Activated CD8-positive, alpha-beta memory T cell treated with anti-CD3 and anti-CD28 coated beads, Interleukin-2, amount 50 U/mL, for 1 hour (primary cell): ENCODE data around the gene SYP.

Experiments
- DNase-seq: peaks from one replicate; pipeline ENCODE4 v3.0.0-alpha.2; 2020; ENCODE audit errors: extremely low read depth

Gene SYP

GRCh38 chrX:49220100-49220499 lies 20.1 kb upstream of the SYP start:
- DNase-seq = no peak

GRCh38 chrX:49214996-49215526 lies 15.1 kb upstream of the SYP start:
- DNase-seq = no peak

- DNase-seq = no peak
These were observed 14.4 kb upstream of the SYP start for GRCh38 chrX:49214416-49214815.

- no peak for DNase-seq
These were observed 12.9 kb upstream of the SYP start for GRCh38 chrX:49212861-49213260.

DNA sequence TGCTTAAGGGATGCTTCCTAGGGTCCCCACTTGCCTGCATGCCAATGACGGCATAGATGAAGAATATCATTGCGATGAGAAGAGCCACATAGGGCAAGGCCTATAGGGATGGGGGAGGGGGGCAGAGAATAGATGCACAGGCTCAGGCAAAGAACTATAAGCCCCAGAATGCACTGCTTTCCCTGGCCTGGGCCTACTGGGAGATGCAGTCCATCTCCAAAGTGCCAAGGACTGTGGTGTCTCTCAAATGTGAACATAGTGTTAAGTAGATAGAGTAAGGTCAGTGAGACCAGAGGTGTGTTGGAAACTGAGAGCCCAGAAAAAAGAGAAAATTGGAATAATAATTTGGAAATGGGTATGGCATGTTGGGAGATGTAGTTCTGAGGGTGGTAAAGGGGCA lies 12.2 kb upstream of the SYP start:
- no peak for DNase-seq

DNA sequence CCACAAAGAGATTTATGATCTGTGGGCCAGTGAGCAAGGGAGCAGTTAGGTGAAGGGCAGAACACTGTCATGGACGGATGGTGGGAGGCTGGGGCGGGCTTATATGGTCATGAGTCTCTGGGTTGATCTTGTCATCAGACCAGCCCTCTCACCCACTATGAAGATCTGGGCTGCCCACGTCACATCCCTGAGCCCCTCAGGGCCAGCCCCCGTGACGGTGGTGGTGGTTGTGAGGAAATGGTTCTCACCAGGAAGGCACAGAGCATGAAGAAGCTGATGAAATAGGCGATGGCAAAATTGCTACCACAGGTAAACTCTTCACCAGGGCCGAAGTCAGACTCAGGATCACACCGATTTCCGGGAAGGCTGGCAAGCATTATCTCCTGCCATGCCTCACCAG lies 11.1 kb upstream of the SYP start:
- no peak for DNase-seq

- DNase-seq = no peak
These were observed 10.4 kb upstream of the SYP start for GRCh38 chrX:49210406-49210805.

GRCh38 chrX:49209434-49210251 lies 9.7 kb upstream of the SYP start:
- DNase-seq = no peak

- no peak for DNase-seq
These were observed 8.4 kb upstream of the SYP start for GRCh38 chrX:49208399-49208798.

- DNase-seq = no peak
These were observed 6.5 kb upstream of the SYP start for GRCh38 chrX:49206543-49206942.

DNA sequence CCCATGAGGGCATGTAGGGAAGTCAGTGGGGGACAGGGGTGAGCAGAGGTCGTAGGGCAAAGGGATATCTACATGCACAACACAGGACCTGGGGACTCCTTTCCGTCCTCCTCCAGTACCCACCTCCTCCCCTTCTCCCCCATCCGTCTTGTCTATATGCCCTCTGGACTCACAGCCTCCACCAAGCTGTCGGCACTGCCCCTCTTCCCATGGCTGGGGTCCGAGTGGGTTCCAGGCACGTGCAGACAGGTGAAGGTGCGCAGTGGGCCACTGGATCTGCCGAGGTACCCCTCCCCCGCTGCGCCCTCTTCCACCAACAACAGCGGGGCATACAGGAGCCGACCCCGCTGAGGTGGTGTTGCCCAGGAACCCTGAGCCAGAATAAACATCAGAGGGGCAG lies 5.5 kb upstream of the SYP start:
- DNase-seq = no peak

DNA sequence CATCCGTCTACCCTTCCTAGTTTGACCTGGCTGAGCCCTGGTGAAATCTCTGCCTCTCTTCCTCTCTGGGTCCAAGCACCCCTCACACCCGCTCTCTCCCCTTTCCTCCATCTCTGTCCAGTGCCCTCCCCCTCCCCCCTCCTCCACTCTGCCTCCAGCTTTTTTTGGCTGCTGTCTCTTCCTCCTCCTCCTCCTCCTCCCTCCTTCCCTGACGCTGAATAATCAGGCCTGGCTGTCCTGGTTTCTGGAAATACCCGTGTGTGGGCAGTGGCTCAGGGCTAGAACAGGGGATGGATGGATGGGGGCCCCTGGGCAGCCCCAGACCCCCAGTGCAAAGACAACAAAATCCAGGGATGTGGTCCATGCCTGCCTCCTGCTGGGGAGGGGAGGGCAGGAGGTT lies 4.7 kb upstream of the SYP start:
- DNase-seq = no peak

GRCh38 chrX:49204017-49204416 lies 4.0 kb upstream of the SYP start:
- DNase-seq = no peak

- no peak for DNase-seq
These were observed 3.5 kb upstream of the SYP start for GRCh38 chrX:49203536-49203935.

DNA sequence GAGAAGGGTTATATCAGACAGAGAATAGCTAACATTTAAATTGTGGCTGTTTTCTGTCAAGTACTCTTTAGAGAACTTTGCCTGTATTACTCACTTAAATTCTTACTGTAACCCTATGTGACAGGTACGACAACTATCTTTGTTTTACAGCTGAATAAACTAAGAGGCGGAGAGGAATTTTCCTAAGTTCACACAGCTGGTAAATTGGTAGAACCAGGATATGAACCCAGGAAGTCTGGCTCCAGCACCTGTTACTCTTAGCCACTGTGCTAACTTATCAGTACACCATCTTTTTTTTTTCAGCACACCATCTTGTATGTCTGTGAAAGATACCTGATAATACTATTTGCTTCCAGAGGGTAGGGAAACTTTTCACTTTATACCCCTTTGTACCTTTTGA lies 2.0 kb upstream of the SYP start:
- no peak for DNase-seq

- DNase-seq = no peak
These were observed 738 bp downstream of the SYP start for GRCh38 chrX:49199315-49199595.

GRCh38 chrX:49198540-49199314 lies 1.3 kb downstream of the SYP start:
- no peak for DNase-seq

DNA sequence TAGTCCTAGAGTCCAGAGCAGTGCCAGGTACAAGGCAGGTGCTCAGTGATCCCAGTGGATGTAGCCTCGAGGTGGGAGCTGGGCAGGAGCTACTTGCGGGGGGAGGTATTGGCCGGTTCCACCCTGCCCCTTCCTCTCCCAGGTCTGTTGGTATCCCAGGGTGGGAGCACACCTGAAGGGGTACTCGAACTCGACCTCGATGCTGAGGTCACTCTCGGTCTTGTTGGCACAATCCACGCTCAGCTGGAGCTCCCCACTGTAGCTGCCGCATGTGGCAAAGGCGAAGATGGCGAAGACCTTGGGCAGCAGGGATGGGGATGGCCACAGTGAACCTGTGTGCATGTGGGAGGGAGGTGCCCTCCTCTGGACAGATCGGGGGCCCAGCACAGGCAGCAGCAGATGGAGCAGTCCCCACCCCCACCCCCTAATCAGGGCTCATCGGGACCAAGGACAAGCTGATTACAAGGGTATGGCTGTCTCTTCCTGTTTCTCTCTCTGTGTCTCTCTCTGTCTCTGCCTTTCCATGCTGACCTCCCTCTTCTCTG lies 2.4 kb downstream of the SYP start:
- no peak for DNase-seq

DNA sequence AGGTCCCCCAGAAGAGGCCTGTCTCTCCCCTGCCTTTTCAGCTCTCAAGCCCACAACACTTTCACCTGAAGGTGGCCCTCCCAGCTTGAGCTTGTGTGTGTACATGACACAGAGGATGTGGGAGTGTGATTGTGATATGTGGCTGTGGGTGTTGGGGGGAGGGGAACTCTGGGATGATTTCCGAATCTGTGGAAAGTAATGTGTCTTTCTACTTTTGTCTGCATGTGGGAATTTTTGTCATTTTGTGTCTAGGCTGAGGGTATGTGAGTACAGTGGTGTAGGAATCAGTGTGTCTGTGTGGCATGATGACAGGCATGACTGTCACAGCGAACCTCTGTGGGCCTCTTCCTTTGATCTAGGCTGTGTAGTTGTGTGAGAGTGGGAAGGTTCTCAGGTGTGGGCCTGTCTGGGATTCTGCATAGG lies 6.4 kb downstream of the SYP start:
- DNase-seq = no peak

DNA sequence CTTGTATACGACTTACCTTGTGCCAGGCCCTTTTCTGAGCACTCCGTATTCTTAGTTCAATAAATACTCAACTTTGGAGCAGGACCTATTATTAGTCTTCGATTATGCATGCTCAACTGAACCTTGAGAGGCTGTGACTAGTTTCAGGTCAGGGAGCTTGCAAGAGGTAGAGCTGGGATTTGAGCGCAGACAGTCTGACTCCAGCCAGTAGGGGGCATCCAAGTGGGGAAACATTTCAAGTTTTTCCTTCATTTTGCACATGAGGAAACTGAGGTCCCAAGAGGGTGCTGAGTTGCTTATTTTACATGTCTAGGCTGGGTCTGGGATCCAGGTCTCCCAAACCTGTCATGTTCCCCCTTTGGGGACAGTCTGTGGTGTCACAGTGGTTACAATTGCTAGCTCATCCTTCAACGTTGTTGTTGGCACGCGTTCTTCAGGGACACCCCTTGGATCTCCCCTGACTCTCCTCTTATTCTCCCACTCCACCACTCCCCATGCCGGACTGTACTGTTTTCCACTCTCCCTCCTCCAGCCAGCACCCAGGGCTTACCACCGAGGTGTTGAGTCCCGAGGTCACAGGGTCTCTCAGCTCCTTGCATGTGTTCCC lies 7.2 kb downstream of the SYP start:
- no peak for DNase-seq

GRCh38 chrX:49191574-49192011 lies 8.4 kb downstream of the SYP start:
- no peak for DNase-seq

- DNase-seq = peak; percentile 69
These were observed 9.0 kb downstream of the SYP start for GRCh38 chrX:49190821-49191573.
